NCI-H2227 (cell line): ENCODE results near the gene ORC3.
"Not testable (repeated sequence)": the region's sequence is repeated elsewhere in the genome, so short reads cannot be mapped to it uniquely, and the experiment has no call there.

Experiments
- DNase-seq: peaks from one replicate; lab custom pipeline; 2025; ENCODE audit not compliant: unreplicated experiment; lab: John Stamatoyannopoulos, UW

The ORC3 gene

DNA sequence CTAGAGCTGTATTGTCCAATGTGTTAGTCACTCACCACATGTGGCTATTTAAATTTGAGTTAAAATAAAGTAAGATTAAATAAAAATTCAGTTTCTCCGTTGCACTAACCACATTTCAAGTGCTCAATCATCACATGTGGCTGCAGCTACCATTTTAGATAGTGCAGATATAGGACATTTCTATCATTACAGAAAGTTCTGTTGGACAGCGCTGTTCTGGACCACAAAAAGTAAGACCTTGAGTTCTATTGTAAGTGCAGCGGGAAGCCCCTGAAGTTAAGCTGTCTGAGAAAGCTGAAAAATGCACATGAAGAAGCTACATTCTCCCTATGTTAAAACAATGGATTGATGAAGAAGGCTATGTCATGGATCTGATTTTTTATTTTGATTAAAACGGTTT lies 1.1 kb downstream of the ORC3 start:
- no peak for DNase-seq

DNA sequence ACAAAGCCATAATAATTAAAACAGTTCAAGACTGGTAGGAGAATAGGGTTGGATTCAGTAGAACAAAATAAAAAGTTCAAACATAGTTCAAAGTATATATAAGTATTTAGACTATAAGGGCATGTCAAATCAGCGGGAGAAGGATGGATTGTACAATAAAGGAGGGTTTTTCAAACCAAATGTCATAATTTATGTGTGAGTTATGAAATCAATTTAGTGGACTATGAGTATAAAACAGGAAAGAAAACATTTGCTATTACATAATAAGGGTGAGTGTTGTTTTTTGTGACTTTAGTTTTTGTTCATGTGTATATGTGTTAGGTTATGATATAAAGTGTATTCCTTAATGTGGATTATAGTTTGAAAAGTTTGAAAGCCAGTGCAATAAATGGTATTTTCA lies 10.6 kb downstream of the ORC3 start:
- DNase-seq = no peak

DNA sequence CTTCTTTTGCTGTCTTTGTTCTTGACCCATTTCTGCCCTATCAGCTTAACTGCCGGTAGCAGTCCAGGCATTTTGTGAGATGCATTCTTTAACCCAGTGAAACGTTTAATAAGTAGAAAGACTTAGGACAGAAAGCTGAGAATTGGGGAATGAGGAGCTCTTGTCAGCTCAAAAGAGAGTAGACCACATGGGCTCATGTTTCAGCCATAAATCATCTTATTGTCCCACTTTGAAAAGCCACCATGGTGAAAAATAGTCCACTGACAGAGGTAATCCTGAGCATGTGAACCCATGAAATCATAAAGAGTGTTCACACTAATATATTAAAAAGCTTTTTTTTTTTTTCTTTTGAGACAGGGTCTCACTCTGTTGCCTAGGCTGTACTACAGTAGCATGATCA lies 16.3 kb downstream of the ORC3 start:
- no peak for DNase-seq

DNA sequence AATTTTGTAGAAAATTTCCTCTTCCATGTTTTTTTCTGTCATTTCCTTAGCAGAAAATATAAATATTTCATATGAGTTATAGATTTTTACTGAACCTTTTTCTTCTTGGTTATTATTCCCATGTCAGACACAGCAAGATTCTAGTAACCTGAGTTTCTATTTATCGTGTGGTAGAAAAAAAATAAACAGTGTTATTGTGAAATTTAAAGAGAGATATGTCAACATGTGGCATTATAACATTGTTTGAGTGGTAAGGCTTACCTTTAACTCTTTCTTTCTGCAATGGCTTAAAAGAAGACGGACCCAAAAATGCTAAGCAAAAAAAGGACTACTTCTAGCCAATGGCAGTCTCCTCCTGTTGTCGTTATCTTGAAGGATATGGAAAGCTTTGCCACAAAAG lies 18.9 kb downstream of the ORC3 start:
- DNase-seq = no peak

DNA sequence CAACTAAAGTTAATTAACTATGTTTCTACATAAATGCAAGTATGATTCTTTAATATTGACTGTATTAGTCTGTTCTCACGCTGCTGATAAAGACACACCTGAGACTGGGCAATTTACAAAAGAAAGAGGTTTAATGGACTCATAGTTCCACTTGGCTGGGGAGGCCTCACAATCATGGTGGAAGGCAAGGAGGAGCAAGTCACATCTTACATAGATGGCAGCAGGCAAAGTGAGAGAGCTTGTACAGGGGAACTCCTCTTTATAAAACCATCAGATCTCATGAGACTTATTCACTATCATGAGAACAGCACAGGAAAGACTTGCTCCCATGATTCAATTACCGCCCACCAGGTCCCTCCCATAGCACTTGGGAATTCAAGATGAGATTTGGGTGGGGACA lies 23.1 kb downstream of the ORC3 start:
- DNase-seq = not testable (repeated sequence)

DNA sequence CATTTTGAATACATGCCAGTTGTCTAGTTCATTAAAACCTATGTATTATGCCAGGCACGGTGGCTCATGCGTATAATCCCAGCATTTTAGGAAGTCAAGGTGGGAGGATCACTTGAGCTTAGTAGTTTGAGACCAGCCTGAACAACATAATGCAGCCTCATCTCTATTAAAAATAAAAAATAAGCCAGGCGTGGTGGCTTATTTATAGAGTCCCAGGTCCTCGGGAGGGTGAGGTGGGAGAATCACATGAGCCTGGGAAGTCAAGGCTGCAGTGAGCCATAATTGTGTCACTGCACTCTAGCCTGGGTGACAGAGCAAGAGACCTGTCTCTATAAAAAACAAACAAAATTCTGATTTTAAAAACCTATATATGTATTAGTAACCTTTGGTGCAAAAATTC lies 27.5 kb downstream of the ORC3 start:
- DNase-seq = no peak

DNA sequence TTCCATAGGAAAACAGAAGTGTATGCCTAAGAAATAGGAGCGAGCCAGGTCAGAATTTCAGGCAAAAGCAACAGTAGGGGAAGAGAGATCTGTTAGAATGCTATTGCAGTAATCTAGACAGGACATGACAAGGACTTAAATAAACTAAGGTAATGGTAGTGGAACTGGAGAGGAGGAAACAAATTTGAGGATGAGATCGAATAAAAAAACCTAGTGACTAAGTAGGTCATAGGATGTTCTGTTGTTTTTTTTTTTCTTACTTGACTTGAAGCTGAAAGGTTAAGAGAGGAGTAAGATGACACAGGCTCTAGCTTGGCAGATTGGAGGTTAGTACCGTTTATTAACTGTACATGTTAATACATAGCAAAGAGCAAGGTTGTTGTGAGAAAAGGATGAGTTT lies 28.6 kb downstream of the ORC3 start:
- DNase-seq = no peak

DNA sequence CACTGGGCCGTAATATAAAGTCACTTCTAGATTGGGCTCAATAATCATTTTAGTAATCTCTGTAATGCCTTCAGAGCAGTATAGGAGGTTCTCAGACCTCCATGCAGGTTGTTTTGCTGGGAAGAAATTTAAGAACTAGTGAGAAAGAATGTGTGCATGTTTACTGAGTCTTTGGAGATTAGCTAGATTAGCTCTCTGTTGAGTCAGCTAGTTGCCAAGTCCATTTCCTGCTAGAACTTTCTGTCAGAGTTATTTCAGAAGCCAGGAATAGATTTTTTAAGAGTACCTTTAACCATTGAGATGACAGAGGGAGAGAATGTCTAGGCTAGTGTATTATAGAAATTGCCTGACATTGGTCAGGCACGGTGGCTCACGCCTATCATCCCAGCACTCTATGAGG lies 33.3 kb downstream of the ORC3 start:
- no peak for DNase-seq

DNA sequence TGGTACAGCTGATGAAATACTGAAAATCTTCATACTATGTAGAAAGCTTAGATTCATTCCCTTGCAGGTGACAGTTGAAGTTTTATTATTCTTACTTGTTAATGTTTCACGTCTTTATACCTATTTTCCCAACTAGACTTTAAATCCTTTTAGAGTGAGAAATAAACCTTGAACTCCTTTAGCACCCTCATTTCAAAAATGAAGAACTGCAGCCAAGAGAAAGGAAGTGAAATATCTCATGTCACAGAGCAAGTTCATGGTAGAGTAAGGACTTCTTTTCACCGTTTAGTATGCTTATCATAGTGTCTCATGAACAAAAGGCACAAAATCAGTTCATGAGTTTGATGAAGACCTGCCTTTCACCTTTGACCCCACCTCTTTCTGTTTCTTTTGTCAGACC lies 38.5 kb downstream of the ORC3 start:
- DNase-seq = no peak

DNA sequence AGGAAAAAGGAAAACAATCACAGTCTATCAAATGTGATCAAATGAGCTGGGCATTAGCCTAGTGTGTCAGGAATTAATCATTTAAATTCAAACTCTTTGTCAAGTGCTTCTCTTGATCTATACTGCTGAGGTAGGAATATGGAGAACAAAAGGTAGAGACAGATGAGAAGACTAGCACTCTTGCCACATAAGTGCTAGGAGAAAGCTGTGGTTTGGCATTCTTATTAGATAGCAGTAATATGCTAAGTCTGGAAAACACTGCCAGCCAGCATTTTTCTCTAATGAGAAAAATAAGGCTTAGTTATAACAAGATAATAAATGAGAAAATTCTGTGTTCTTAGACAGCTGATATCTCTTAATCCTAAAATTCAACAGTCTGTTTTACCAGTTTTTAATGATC lies 38.9 kb downstream of the ORC3 start:
- DNase-seq = no peak

DNA sequence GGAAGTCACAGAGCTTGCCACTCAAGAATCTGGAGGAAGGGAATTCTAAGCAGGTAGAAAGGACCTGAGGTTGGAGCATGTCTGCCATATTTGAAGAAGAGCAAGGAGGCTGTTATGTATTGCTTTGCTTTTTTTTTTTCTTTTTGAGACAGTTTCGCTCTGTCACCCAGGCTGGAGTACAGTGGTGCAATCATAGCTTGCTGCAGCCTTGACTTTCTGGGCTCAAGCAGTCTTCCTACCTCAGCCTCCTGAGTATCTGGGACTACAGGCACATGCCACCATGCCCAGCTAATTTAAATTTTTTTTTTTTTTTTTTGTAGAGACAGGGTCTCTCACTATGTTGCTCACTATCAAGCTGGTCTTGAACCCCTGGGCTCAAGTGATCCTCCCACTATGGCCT lies 40.8 kb downstream of the ORC3 start:
- no peak for DNase-seq

DNA sequence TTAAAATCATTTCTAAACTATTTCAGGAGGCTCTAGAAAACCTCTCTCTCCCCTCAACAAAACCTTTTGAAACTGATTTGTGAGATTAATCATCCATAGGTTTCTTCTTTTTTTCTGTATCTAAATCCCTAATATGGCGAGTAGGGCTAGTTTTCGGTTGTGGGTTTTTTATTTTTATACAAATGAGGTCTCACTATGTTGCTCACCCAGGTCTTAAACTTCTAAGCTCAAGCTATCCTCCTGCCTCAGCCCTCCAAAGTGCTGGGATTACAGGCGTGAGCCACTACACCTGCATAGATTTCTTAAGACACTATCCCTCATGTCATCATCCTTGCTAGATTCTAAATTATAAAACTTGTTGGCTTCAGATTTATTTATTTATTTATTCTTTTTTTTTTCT lies 43.9 kb downstream of the ORC3 start:
- DNase-seq = no peak

DNA sequence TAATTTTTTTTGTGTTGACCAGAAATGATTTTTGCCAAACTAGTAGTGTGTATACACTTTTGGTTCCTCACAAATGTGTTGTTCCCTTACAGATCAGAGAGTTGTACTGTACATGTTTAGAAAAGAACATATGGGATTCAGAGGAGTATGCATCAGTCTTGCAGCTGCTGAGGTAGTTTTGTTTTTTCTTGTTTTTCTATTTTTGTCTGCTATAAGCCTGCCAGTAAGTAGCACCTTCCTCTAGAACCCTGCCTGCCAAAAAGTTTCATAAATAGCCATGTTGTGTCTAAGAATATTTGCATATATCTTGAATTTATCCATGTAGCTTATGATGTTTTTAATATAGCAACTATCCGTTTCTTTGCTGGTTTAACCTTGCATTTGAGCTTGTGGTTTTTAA lies 46.4 kb downstream of the ORC3 start:
- no peak for DNase-seq

DNA sequence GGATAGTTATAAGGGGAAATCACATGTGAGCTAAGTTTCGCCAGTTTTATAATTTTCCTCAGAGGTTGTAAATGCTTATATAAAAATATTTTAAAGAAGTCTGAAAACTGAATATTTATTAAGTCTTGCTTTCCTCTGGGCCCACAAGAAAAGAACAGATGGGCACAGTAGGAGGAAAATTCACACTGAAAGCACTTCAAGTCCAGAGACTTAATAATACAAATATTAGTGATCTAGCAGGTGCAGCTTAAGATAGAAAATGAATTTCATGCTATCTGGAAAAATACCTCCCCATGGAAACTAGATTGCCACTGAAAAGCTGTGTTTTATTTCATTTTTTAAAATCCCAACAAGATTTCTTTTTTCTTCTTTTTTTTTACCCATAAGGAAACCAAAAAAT lies 47.2 kb downstream of the ORC3 start:
- no peak for DNase-seq

DNA sequence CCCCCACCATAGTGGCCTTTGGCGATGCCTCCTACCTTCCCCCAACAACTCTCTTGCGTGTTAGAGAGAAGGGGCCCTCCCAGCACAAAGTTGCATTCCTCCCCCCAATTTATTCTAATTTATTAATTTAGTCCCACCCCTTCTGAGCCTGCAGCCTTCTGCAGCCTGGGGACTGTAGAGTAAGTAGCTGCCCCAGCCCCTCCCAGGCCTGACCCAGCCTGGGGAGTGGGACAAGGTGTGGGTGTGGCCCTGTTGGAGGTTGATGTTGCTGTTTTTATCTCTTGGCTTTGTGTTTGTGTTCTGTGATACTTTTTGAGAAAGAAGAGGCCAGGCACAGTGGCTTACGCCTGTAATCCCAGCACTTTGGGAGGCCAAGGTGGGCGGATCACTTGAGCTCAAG lies 49.4 kb downstream of the ORC3 start:
- no peak for DNase-seq

DNA sequence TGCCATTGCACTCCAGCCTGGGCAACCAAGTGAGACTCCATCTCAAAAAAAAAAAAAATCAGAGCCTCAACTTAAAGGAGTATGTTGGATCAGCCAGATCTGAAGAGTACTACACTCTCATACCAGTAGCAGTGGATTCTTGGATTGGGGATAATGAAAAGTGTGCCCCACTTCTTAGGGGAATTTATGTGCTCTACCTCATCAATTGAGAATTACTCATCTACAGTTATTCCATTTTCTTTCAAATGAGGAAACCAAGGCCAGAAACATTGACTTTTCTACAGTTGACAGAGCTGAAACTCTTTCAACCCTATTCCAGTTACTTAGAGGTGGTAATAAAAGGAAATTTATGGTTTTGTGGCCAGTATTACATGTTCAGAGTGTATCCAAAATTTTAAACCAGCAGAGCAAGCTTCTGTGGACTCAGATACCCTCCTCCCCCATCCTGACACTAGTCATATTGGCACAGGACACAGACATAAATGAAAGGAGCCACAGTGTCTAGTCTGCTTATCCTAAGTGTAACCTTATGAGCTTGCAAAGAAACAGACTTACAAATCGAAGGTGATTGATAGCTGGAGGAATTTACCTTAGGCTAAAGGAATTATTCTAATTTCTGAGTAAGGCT lies 51.2 kb downstream of the ORC3 start:
- DNase-seq = no peak

DNA sequence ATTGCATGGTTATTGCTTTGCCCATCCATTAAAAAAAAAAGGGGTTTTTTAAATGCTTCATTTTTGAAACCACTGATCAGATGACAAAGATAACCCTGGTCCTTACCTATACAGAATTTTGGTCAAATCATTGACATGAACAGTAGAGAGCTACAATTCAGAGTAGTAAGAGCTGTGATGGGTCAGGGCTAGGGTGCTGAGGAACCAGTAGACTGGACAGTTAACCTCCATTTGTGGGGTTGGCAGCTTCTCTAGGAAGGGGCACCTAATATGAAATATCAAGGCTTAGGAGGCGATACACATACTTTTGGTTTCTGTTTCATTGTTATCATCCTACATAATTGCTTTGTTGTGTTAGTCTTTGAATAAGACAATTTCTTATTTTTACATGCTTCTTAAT lies 55.1 kb downstream of the ORC3 start:
- DNase-seq = no peak

DNA sequence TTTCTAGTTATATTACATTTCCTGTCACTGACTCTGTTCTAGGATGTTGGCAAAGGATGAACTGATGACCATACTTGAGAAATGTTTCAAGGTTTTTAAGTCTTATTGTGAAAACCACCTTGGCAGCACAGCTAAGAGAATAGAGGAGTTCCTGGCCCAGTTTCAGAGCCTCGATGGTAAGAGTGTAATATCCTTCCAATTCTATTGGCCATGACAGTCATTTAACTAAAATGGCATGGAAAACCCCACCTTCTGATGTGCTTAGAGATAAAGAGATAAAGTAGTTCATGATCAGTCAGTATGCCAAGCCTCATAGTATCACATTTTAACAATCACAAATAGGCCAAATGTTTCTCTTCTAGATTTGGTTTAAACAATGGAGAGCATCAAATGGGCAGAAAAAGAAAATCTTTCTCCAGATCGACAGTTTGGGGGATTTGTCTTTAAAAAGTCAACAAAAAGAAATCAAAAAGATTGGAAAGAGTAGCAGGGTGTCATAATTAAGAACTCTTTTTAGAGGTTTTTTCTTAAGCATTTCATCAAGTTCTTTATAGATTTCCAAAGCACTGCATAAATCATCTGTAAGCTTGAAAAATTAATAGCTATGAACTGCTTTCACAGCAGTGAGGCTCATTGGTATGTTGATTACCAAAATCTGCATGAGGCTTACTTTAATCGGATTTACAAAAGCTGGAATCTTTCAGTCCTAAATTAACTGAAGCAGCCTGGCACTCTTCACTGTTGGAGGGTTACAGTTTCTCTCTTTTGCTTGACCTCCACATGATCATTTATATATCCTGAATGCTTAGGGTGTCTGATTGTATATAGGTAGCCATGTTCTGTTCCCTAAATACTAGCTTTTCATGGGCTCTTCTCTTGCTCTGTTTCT lies 63.4 kb downstream of the ORC3 start:
- DNase-seq = no peak

DNA sequence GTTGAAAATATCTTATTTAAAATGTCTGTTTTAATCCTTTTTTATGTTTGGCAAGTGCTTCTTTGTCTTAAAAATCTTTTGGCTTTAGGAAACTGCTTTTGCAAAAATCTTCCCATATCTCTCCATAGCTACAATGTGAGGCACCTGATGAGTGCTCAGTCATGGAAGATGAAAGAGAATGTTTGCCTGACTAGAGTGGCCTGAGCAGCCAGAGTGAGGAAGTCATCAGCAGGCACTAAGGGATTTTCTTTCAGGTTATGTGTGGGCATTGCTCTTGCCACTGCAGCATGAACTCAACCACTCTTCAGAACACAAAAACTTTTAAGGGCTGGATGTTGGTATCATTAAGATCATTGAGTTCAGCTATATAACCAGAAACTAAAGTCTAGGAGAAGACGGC lies 64.2 kb downstream of the ORC3 start:
- DNase-seq = no peak

DNA sequence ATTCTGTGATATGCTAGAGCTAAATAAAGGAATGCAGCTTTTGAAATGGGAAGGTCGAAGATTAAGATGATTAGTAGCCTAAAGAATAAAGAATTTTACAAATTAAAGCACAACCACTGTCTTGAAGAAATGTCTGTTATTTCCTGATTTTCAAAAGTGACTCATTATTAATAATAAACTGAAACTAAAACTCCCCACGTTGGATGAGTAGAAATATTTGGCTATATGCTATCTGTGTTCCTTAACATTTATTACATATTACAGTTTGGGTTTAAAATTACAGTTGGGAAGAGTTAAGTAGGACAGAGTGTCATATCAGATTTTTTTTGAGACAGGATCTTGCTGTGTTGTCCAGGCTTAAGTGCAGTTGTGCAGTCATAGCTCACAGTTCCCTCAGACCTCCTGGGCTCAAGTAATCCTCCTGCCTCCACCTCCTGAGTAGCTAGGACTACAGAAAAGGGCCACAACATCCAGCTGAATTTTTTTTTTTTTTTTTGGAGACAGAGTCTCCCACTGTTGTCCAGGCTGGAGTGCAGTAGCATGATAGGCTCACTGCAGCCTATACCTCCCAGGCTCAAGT lies 65.0 kb downstream of the ORC3 start:
- DNase-seq = no peak

DNA sequence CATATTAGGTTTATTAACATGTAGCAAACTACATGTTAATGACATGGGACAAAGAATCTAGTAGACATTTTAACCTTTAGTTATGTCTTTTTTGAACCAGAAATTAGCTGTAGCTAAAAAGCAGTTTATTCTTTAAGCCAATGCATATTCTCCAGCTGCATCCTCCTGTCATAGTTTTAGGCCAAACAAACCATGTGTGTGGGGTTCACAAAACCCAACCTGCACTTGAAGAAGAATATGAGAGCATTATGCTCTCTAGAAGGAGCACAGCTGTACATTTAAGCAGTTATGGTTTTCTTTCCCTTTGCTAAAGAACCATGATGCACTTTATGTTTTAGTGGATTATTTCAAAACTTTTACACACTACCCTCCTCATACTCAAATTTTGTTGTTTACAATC lies 65.9 kb downstream of the ORC3 start:
- DNase-seq = no peak

DNA sequence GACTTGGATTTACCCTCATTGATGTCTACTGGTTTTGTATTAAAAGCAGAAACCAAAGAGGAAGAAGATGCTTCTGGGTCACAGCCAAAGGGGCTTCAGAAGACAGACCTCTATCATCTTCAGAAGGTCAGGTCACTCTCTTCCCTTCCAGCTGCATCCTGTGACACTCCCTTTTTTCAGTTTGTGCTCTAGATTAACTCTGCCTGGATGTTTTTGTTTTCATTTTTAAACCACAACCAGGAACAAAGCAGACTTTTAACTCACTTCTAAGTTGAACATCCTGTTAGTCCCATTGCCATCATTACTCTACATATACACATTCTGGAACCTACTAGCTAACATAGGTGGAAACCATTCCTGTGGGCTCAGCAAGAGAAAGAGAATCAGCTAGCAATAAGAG lies 66.9 kb downstream of the ORC3 start:
- DNase-seq = no peak

DNA sequence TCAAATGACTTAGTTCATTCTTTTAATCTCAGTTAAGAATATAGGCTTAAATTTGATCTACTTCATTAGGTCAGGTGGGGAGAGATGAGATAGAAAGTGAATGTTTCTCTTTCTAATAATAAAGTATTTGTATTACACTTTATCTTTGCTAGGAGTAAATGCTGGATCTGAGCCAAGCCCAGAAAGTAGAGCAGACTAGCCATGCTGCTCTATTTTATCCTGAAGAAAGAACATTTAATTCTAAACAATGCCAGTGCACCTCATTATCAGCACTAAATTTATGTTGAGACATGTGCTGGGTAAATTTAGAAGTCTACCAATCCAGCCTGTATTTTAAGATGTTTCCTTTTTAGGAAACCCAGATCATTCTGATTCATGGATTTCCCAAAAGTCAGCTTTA lies 68.6 kb downstream of the ORC3 start:
- DNase-seq = no peak
